Endothelial cell of umbilical vein (primary cell): ENCODE results near the gene MED12L. TPM values are rescaled to one million over a fixed set of nuclear protein-coding genes. Genes with fewer than 3 reads are reported as not detected.

Source experiments
- BruUV-seq: library from RNA; stranded (reverse); fragments of 400-500 nt; replicated peaks from 2 replicates; lab custom pipeline; 2021; lab: Mats Ljungman, UMichigan
- CTCF ChIA-PET: fragments of 300-600, 350-600 bp; sonication (Branson Sonifier 250); formaldehyde crosslinking; loops from one replicate; lab custom pipeline; 2021; ENCODE audit warnings: antibody characterized with exemption, inconsistent platforms; lab: Charles Lee
- POLR2A ChIA-PET: fragments of 300-600, 350-600 bp; sonication (Branson Sonifier 250); formaldehyde crosslinking; loops from one replicate; lab custom pipeline; 2021; ENCODE audit warnings: antibody characterized with exemption, inconsistent platforms; lab: Charles Lee
- DNase-seq: peaks from one replicate; pipeline ENCODE4 v3.0.0-alpha.2; 2011; ENCODE audit warnings: low read depth, low spot score
- FAIRE-seq: peaks from 2 replicates; lab custom pipeline; 2011; peaks lifted over from hg19 to GRCh38; lab: Jason Lieb, UNC
- H2AFZ ChIP-seq: 2 replicates; pipeline ENCODE4 v1.6.0; 2012; ENCODE audit warnings: low read depth, low read length, control low read depth, inconsistent platforms
- H3K27ac ChIP-seq: 2 replicates; pipeline ENCODE4 v1.5.1; 2011; ENCODE audit warnings: low read depth, mild to moderate bottlenecking, control low read depth, low read length, moderate library complexity; ENCODE audit not compliant: insufficient read depth
- H3K27me3 ChIP-seq, 2 experiments: 2 replicates each; pipeline versions ENCODE4 v1.6.0 to v1.6.1; 2011; ENCODE audit warnings: low read length in 2 of 2, mixed read lengths in 1 of 2; ENCODE audit not compliant: control insufficient read depth in 2 of 2, insufficient read depth in 2 of 2
- H3K36me3 ChIP-seq, 2 experiments: 2 replicates in 1 of 2; 3 replicates in 1 of 2; pipeline ENCODE4 v1.5.1; 2011; ENCODE audit warnings: low read length in 2 of 2, mild to moderate bottlenecking in 1 of 2, moderate library complexity in 1 of 2; ENCODE audit not compliant: control insufficient read depth in 2 of 2, insufficient read depth in 2 of 2; ENCODE audit errors: extremely low read depth in 1 of 2
- H3K4me1 ChIP-seq: 3 replicates; pipeline ENCODE4 v1.5.1; 2011; ENCODE audit warnings: mild to moderate bottlenecking, low read length; ENCODE audit not compliant: control insufficient read depth, insufficient read depth; ENCODE audit errors: extremely low read depth
- H3K4me2 ChIP-seq: 2 replicates; pipeline ENCODE4 v1.6.1; 2011; ENCODE audit warnings: low read length, control low read depth, mixed read lengths; ENCODE audit not compliant: insufficient read depth
- H3K4me3 ChIP-seq, 3 experiments: fragments of 200-600 bp in 1 of 3; sonication (generic), shearing (Covaris generic) in 1 of 3; replicated peaks in 1 of 3; 2 replicates each; pipeline ENCODE4 v1.5.1; 2011 to 2016; ENCODE audit warnings: control low read depth in 3 of 3, low read length in 3 of 3, mild to moderate bottlenecking in 2 of 3, inconsistent platforms in 1 of 3, low read depth in 1 of 3, moderate library complexity in 1 of 3; ENCODE audit not compliant: insufficient read depth in 1 of 3
- H3K79me2 ChIP-seq: 2 replicates; pipeline ENCODE4 v1.6.0; 2012; ENCODE audit warnings: low read length, inconsistent platforms; ENCODE audit not compliant: control insufficient read depth, insufficient read depth
- H3K9ac ChIP-seq: replicated peaks from 2 replicates; pipeline ENCODE3; 2011; ENCODE audit warnings: low read length, control low read depth; ENCODE audit not compliant: insufficient read depth; ENCODE audit errors: extremely low read depth
- H3K9me1 ChIP-seq: replicated peaks from 3 replicates; pipeline ENCODE4 v1.6.0; 2011; ENCODE audit warnings: mild to moderate bottlenecking, low read length; ENCODE audit not compliant: control insufficient read depth, insufficient read depth; ENCODE audit errors: extremely low read depth
- H3K9me3 ChIP-seq: replicated peaks from 2 replicates; pipeline ENCODE4 v1.5.1; 2012; ENCODE audit warnings: low read length, inconsistent platforms; ENCODE audit not compliant: control insufficient read depth, insufficient read depth
- H4K20me1 ChIP-seq: replicated peaks from 2 replicates; pipeline ENCODE3; 2011; ENCODE audit warnings: mild to moderate bottlenecking, low read length; ENCODE audit not compliant: control insufficient read depth, insufficient read depth; ENCODE audit errors: extremely low read depth
- EZH2 ChIP-seq: IDR thresholded peaks from 2 replicates; pipeline ENCODE4 v1.6.1; 2012; ENCODE audit warnings: borderline replicate concordance, low read depth, mild to moderate bottlenecking, moderate library complexity, low read length, inconsistent platforms; ENCODE audit not compliant: severe bottlenecking
- FOS ChIP-seq: IDR thresholded peaks from 2 replicates; pipeline ENCODE4 v1.6.1; 2011; ENCODE audit warnings: mild to moderate bottlenecking, low read length, moderate library complexity, borderline replicate concordance; ENCODE audit not compliant: insufficient read depth
- GATA2 ChIP-seq: IDR thresholded peaks from 2 replicates; pipeline ENCODE4 v1.7.0; 2011; ENCODE audit warnings: low read depth, mild to moderate bottlenecking, moderate library complexity, mixed read lengths, low read length; ENCODE audit not compliant: insufficient read length, insufficient read depth
- JUN ChIP-seq: IDR thresholded peaks from 2 replicates; pipeline ENCODE4 v1.6.1; 2011; ENCODE audit warnings: borderline replicate concordance, low read depth; ENCODE audit not compliant: insufficient read length, insufficient read depth
- MAX ChIP-seq: IDR thresholded peaks from 2 replicates; pipeline ENCODE4 v1.6.1; 2011; ENCODE audit not compliant: insufficient read depth, insufficient read length
- MYC ChIP-seq: IDR thresholded peaks from one replicate; pipeline ENCODE4 v1.6.1; 2011; ENCODE audit warnings: mild to moderate bottlenecking, low read depth, low read length
- POLR2A ChIP-seq: IDR thresholded peaks from 2 replicates; pipeline ENCODE4 v1.6.1; 2012; ENCODE audit warnings: low read depth, mild to moderate bottlenecking, control low read depth, low read length
- POLR2AphosphoS5 ChIP-seq: IDR thresholded peaks from 2 replicates; pipeline ENCODE4 v1.6.1; 2012; ENCODE audit warnings: low read depth, mild to moderate bottlenecking, control low read depth, low read length, moderate library complexity; ENCODE audit not compliant: insufficient read depth
- dilution Hi-C: fragments of 300-500 bp; cut with MboI; formaldehyde crosslinking; loops from one replicate; pipeline ENCODE4 v1.15.0; 2019; ENCODE audit warnings: low sequenced_read_pairs; ENCODE audit not compliant: extremely low pct_ligation_motif_present
- intact Hi-C: fragments of 100-400 bp; cut with micrococcal nuclease; formaldehyde crosslinking; loops from one replicate; pipeline ENCODE4 v1.10.0; 2022
- polyA plus RNA-seq, 4 experiments: library from polyadenylated mRNA; depleted of rRNA in 3 of 4; stranded (reverse) in 3 of 4; unstranded in 1 of 4; fragments of >200 nt; gene quantifications; 2 replicates each; pipeline versions ENCODE4 v1.2.1 to v1.2.3, GENCODE V29; 2011 to 2012; ENCODE audit warnings: missing spikeins in 1 of 4
- total RNA-seq: library from RNA; stranded (reverse); gene quantifications from 2 replicates; pipeline ENCODE4 v1.2.3, GENCODE V29; 2021
- TF ChIP-seq, protein P1 (sequence below), 2 donors: IDR thresholded peaks; 1 replicate in 1 of 2; 2 replicates in 1 of 2; pipeline ENCODE4 v1.5.1; 2011; ENCODE audit warnings: low read length in 2 of 2, mild to moderate bottlenecking in 2 of 2, moderate library complexity in 2 of 2, control low read depth in 1 of 2, inconsistent platforms in 1 of 2, low read depth in 1 of 2; ENCODE audit not compliant: insufficient read depth in 1 of 2; ENCODE audit errors: extremely low read depth in 1 of 2

MED12L gene
- total and polyA plus RNA-seq, 2 donors (not counting 3 experiments of a cell fraction or from before 2014, with no cell fraction given) = 0.03 to 0.27 TPM

GRCh38 chr3:151204530-151205402 lies 119.3 kb downstream of the MED12L start:
- Histone ChIP-seq H3K4me2 (no peak overlapping the region), H3K27ac (no peak overlapping the region), H3K4me1 (no peaks in the 10 kb centered on the region), H3K9ac (no peak overlapping the region), H4K20me1 (no peaks in the 10 kb centered on the region), H2AFZ (no peak overlapping the region), H3K27me3 (no peaks in the 10 kb centered on the region), H3K4me3 (no peak overlapping the region), H3K79me2 (no peaks in the 10 kb centered on the region), H3K9me1 (no peaks in the 10 kb centered on the region), H3K9me3 (no peaks in the 10 kb centered on the region), H3K36me3 (no peaks in the 10 kb centered on the region)
- ChIA-PET POLR2A (no interaction called here), CTCF (interaction anchor here (0.6 kb wide), 1 partner anchor 255 kb away, joined by 3 read pairs; no protein-coding TSS in a partner anchor)
- FAIRE-seq (no peak), DNase-seq (no peak)
- dilution Hi-C loops = no loop called here
- BruUV-seq = no TSS peak
- intact Hi-C loops = no loop called here
- TF ChIP-seq POLR2AphosphoS5 (no peak), EZH2 (no peak), POLR2A (no peak), MYC (no peak), FOS (no peak), GATA2 (no peak), MAX (no peak), JUN (no peak)
- TF ChIP-seq, protein P1, sequence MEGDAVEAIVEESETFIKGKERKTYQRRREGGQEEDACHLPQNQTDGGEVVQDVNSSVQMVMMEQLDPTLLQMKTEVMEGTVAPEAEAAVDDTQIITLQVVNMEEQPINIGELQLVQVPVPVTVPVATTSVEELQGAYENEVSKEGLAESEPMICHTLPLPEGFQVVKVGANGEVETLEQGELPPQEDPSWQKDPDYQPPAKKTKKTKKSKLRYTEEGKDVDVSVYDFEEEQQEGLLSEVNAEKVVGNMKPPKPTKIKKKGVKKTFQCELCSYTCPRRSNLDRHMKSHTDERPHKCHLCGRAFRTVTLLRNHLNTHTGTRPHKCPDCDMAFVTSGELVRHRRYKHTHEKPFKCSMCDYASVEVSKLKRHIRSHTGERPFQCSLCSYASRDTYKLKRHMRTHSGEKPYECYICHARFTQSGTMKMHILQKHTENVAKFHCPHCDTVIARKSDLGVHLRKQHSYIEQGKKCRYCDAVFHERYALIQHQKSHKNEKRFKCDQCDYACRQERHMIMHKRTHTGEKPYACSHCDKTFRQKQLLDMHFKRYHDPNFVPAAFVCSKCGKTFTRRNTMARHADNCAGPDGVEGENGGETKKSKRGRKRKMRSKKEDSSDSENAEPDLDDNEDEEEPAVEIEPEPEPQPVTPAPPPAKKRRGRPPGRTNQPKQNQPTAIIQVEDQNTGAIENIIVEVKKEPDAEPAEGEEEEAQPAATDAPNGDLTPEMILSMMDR (IDR thresholded peaks at IDR 0.05; ENCODE audit: extremely low read depth in 1 of 2, insufficient read depth in 1 of 2, low read depth in 1 of 2, low read length in 2 of 2) = no peak
